H1 (cell line): ENCODE measurements around the gene SPTBN1. TPM values are rescaled to one million over a fixed set of nuclear protein-coding genes. Genes with fewer than 3 reads are reported as not detected.
A peak's percentile ranks its signal among the peaks of the same experiment; 100 is the strongest.

Source experiments
- CTCF ChIA-PET: fragments of 300-600 bp; sonication (Branson Sonifier 250); formaldehyde crosslinking; loops from one replicate; lab custom pipeline; 2021; ENCODE audit not compliant: partially characterized antibody; lab: Charles Lee
- POLR2A ChIA-PET: fragments of 300-600 bp; sonication (Branson Sonifier 250); formaldehyde crosslinking; loops from one replicate; lab custom pipeline; 2021; ENCODE audit warnings: inconsistent platforms; ENCODE audit not compliant: partially characterized antibody; lab: Charles Lee
- DNase-seq, 2 experiments: peaks; one replicate each; pipeline versions ENCODE4 v3.0.0 to v3.0.0-alpha.2; 2010 to 2022; ENCODE audit warnings: low spot score in 2 of 2, low read depth in 1 of 2, mixed read lengths in 1 of 2
- FAIRE-seq: peaks from 2 replicates; lab custom pipeline; 2011; peaks lifted over from hg19 to GRCh38; lab: Jason Lieb, UNC
- H2AFZ ChIP-seq: 2 replicates; pipeline ENCODE4 v1.8.1; 2012; ENCODE audit warnings: low read length, inconsistent platforms
- H2AK5ac ChIP-seq: 2 replicates; pipeline ENCODE4 v1.6.1; 2013; ENCODE audit warnings: low read depth, low read length
- H2BK120ac ChIP-seq: replicated peaks from 2 replicates; pipeline ENCODE3; 2013; ENCODE audit warnings: low read depth, low read length, inconsistent platforms
- H2BK12ac ChIP-seq: 2 replicates; pipeline ENCODE4 v1.6.1; 2013; ENCODE audit warnings: low read depth, low read length
- H2BK15ac ChIP-seq: 2 replicates; pipeline ENCODE4 v1.6.1; 2013; ENCODE audit warnings: low read length
- H2BK20ac ChIP-seq: 2 replicates; pipeline ENCODE4 v1.6.1; 2013; ENCODE audit warnings: low read length
- H2BK5ac ChIP-seq: 2 replicates; pipeline ENCODE4 v1.6.1; 2013; ENCODE audit warnings: low read depth, low read length
- H3K14ac ChIP-seq: 2 replicates; pipeline ENCODE4 v1.6.1; 2013; ENCODE audit warnings: inconsistent platforms; ENCODE audit not compliant: insufficient read length
- H3K18ac ChIP-seq: 2 replicates; pipeline ENCODE4 v1.6.1; 2013; ENCODE audit warnings: low read length; ENCODE audit errors: extremely low read depth
- H3K23ac ChIP-seq: 2 replicates; pipeline ENCODE4 v1.6.1; 2013; ENCODE audit warnings: inconsistent platforms; ENCODE audit not compliant: insufficient read length
- H3K23me2 ChIP-seq: 2 replicates; pipeline ENCODE4 v1.6.1; 2013; ENCODE audit warnings: low read depth, low read length
- H3K27ac ChIP-seq: 2 replicates; pipeline ENCODE4 v1.6.1; 2011; ENCODE audit warnings: low read depth, low read length, inconsistent platforms
- H3K27me3 ChIP-seq, 4 experiments: replicated peaks in 1 of 4; 1 replicate in 1 of 4; 2 replicates in 3 of 4; pipeline versions ENCODE4 v1.6.1 to v1.8.1; 2011 to 2013; ENCODE audit warnings: low read length in 3 of 4, mild to moderate bottlenecking in 3 of 4, inconsistent platforms in 2 of 4, mixed read lengths in 2 of 4, moderate library complexity in 1 of 4; ENCODE audit not compliant: control insufficient read depth in 3 of 4, insufficient read depth in 3 of 4; ENCODE audit errors: extremely low read depth in 1 of 4
- H3K36me3 ChIP-seq, 4 experiments: 2 replicates each; pipeline versions ENCODE4 v1.6.1 to v1.8.1; 2011 to 2013; ENCODE audit warnings: mild to moderate bottlenecking in 4 of 4, low read length in 3 of 4, moderate library complexity in 2 of 4, control low read depth in 1 of 4, inconsistent platforms in 1 of 4; ENCODE audit not compliant: insufficient read depth in 4 of 4, control insufficient read depth in 2 of 4
- H3K4ac ChIP-seq: replicated peaks from 2 replicates; pipeline ENCODE3; 2013; ENCODE audit warnings: low read length, low read depth, mixed read lengths, inconsistent platforms; ENCODE audit not compliant: insufficient read length
- H3K4me1 ChIP-seq, 4 experiments: replicated peaks in 1 of 4; 1 replicate in 1 of 4; 2 replicates in 3 of 4; pipeline versions ENCODE4 v1.6.1 to v1.8.1; 2011 to 2013; ENCODE audit warnings: low read length in 3 of 4, inconsistent platforms in 2 of 4, mixed read lengths in 1 of 4; ENCODE audit not compliant: insufficient read depth in 4 of 4, control insufficient read depth in 3 of 4
- H3K4me2 ChIP-seq, 2 experiments: 2 replicates each; pipeline versions ENCODE4 v1.6.1 to v1.8.1; 2011 to 2013; ENCODE audit warnings: low read depth in 2 of 2, low read length in 2 of 2, control low read depth in 1 of 2, inconsistent platforms in 1 of 2, mild to moderate bottlenecking in 1 of 2; ENCODE audit not compliant: insufficient read depth in 1 of 2
- H3K4me3 ChIP-seq, 4 experiments: fragments of 200-600, 300-600 bp in 1 of 4; sonication (generic), shearing (Covaris generic), sonication (Bioruptor Twin) in 1 of 4; 2 replicates each; pipeline versions ENCODE4 v1.5.1 to v1.8.1; 2011 to 2016; ENCODE audit warnings: low read length in 4 of 4, low read depth in 3 of 4, control low read depth in 2 of 4, inconsistent platforms in 2 of 4, mild to moderate bottlenecking in 2 of 4, mixed read lengths in 1 of 4, moderate library complexity in 1 of 4; ENCODE audit not compliant: insufficient read depth in 2 of 4; ENCODE audit errors: extremely low read depth in 1 of 4
- H3K56ac ChIP-seq: replicated peaks from 2 replicates; pipeline ENCODE3; 2013; ENCODE audit warnings: low read depth, mild to moderate bottlenecking, mixed read lengths, low read length, inconsistent platforms; ENCODE audit not compliant: insufficient read length
- H3K79me1 ChIP-seq: 2 replicates; pipeline ENCODE4 v1.6.1; 2013; ENCODE audit warnings: low read depth, low read length, control low read depth
- H3K79me2 ChIP-seq, 2 experiments: 2 replicates each; pipeline versions ENCODE4 v1.6.1 to v1.8.1; 2012 to 2013; ENCODE audit warnings: low read length in 2 of 2, mild to moderate bottlenecking in 2 of 2, inconsistent platforms in 1 of 2; ENCODE audit not compliant: insufficient read depth in 2 of 2, control insufficient read depth in 1 of 2
- H3K9ac ChIP-seq, 4 experiments: replicated peaks in 1 of 4; 1 replicate in 1 of 4; 2 replicates in 3 of 4; pipeline versions ENCODE4 v1.6.1 to v1.8.1; 2011 to 2013; ENCODE audit warnings: low read depth in 3 of 4, low read length in 3 of 4, control low read depth in 2 of 4, mild to moderate bottlenecking in 2 of 4, moderate library complexity in 2 of 4, inconsistent platforms in 1 of 4; ENCODE audit errors: extremely low read depth in 1 of 4
- H3K9me3 ChIP-seq, 2 experiments: 2 replicates each; pipeline versions ENCODE4 v1.6.1 to v1.8.1; 2012 to 2013; ENCODE audit warnings: mild to moderate bottlenecking in 2 of 2, moderate library complexity in 2 of 2, control low read depth in 1 of 2, inconsistent platforms in 1 of 2, low read depth in 1 of 2, low read length in 1 of 2, mixed read lengths in 1 of 2; ENCODE audit not compliant: insufficient read depth in 2 of 2
- H4K20me1 ChIP-seq, 2 experiments: replicated peaks in 1 of 2; 2 replicates each; pipeline versions ENCODE3 to v1.8.1; 2011 to 2013; ENCODE audit warnings: inconsistent platforms in 2 of 2, low read length in 2 of 2, mild to moderate bottlenecking in 1 of 2; ENCODE audit not compliant: insufficient read depth in 2 of 2, control insufficient read depth in 1 of 2
- H4K5ac ChIP-seq: 2 replicates; pipeline ENCODE4 v1.6.1; 2013; ENCODE audit warnings: low read length, low read depth, mixed read lengths, inconsistent platforms; ENCODE audit not compliant: insufficient read length
- H4K8ac ChIP-seq: 2 replicates; pipeline ENCODE4 v1.8.0; 2013; ENCODE audit warnings: mild to moderate bottlenecking, moderate library complexity, low read length, inconsistent platforms; ENCODE audit not compliant: insufficient read depth; ENCODE audit errors: extremely low read depth
- H4K91ac ChIP-seq: replicated peaks from 2 replicates; pipeline ENCODE3; 2013; ENCODE audit warnings: low read length, mixed read lengths, inconsistent platforms; ENCODE audit not compliant: insufficient read length
- CHD2 ChIP-seq: IDR thresholded peaks from 2 replicates; pipeline ENCODE4 v1.6.1; 2012; ENCODE audit warnings: low read length, improper control_type of control experiment
- CTCF ChIP-seq, 3 experiments: IDR thresholded peaks; 1 replicate in 2 of 3; 2 replicates in 1 of 3; pipeline versions ENCODE4 v1.5.1 to v1.6.1; 2011; ENCODE audit warnings: low read length in 3 of 3, mild to moderate bottlenecking in 3 of 3, inconsistent platforms in 2 of 3, low read depth in 1 of 3, moderate library complexity in 1 of 3; ENCODE audit not compliant: insufficient read depth in 1 of 3; ENCODE audit errors: control extremely low read depth in 1 of 3
- JUND ChIP-seq: IDR thresholded peaks from 2 replicates; pipeline ENCODE4 v1.6.1; 2011; ENCODE audit warnings: mild to moderate bottlenecking, improper control_type of control experiment, low read length
- POLR2A ChIP-seq, 2 experiments: IDR thresholded peaks; 1 replicate in 1 of 2; 2 replicates in 1 of 2; pipeline ENCODE4 v1.6.1; 2011; ENCODE audit warnings: low read depth in 2 of 2, low read length in 2 of 2, mild to moderate bottlenecking in 2 of 2; ENCODE audit errors: control extremely low read depth in 1 of 2
- SIRT6 ChIP-seq: IDR thresholded peaks from one replicate; pipeline ENCODE4 v1.7.1; 2012; ENCODE audit warnings: low read length, inconsistent platforms
- WGBS, 2 experiments: shearing (Covaris generic) in 1 of 2; methylation state at CpG; one replicate each; pipeline versions ENCODE4 v1.1.6 to v1.1.7; 2013 to 2015; ENCODE audit warnings: low lambda C conversion rate in 2 of 2, mixed read lengths in 2 of 2, inconsistent platforms in 1 of 2, low coverage in 1 of 2, missing lambda C conversion rate in 1 of 2; ENCODE audit not compliant: insufficient replicate concordance in 2 of 2, insufficient coverage in 1 of 2, insufficient read length in 1 of 2; ENCODE audit errors: extremely low coverage in 1 of 2, missing lambda C conversion rate in 1 of 2; 5-methylcytosine and 5-hydroxymethylcytosine counted together
- polyA plus RNA-seq, 7 experiments: library from polyadenylated mRNA; depleted of rRNA in 3 of 7; stranded (reverse) in 5 of 7; unstranded in 2 of 7; fragments of >200 nt in 5 of 7; fragments of 200-250 nt in 2 of 7; gene quantifications; 1 replicate in 5 of 7; 2 replicates in 1 of 7; 4 replicates in 1 of 7; pipeline versions ENCODE4 v1.2.1 to v1.2.3, GENCODE V29; 2011 to 2013; ENCODE audit warnings: missing spikeins in 2 of 7, mixed read lengths in 2 of 7
- total RNA-seq: library from RNA; stranded (reverse); fragmentation: NEBNext Ultra II Directional; extraction: Animal tissue kit (Norgen Biotek cat#: 25700); gene quantifications from 2 replicates; pipeline ENCODE4 v1.2.1, GENCODE V29; 2021

The SPTBN1 gene
- total and polyA plus RNA-seq, 2 of the 8 experiments (the other 6 are each of a cell fraction or from before 2014, with no cell fraction given) = 31.8 to 180 TPM

DNA sequence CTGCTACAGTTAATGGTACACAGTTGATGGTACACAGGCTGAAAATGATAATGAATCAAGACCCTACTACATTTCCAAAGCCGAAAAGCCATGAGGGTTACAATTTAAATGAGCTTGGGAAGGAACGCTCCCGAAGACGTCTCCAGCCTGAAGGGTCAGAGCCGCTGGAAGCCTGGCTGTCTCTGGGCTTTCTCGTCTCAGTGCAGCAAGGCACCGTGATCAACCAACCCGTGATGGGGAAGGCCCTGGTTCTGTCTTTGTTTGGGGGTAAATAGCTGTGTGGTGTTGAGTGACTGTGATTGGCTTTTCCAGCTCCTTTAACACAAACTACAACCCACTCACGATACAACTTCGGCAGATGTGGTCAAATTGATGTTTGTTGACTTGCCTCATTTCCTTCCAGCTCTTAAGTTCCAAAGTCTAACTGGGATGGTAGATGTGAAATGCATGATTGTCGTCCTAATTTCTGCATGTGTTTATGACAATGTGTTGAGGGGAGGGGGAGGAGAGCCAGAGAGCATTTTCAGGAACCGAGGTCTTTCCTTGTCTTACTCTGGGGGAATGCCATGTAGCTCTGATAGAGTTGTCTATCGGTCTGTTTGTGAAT, 207.4 kb downstream of the SPTBN1 start:
- Histone ChIP-seq H3K27me3 (no peaks in the 10 kb centered on the region), H2BK20ac (no peak overlapping the region), H3K4me1 (peaks cover 0 to 3% (median 0%) of the 10 kb centered on the region in 4 experiments; a peak in 3 of 7 replicates), H3K79me1 (no peaks in the 10 kb centered on the region), H3K4me2 (no peak overlapping the region), H4K5ac (no peak overlapping the region), H3K9ac (no peak overlapping the region), H3K27ac (no peak overlapping the region), H3K79me2 (no peaks in the 10 kb centered on the region), H3K23ac (no peak overlapping the region), H3K4me3 (no peak overlapping the region), H3K56ac (no peak overlapping the region), H2BK12ac (no peak overlapping the region), H3K23me2 (no peaks in the 10 kb centered on the region), H4K8ac (no peak overlapping the region), H3K18ac (no peak overlapping the region), H2BK15ac (no peak overlapping the region), H2BK120ac (no peak overlapping the region), H4K91ac (no peak overlapping the region), H2AK5ac (no peak overlapping the region), H3K14ac (no peak overlapping the region), H3K4ac (no peak overlapping the region), H2BK5ac (no peak overlapping the region), H2AFZ (no peak overlapping the region), H3K36me3 (peaks cover 32 to 81% (median 63%) of the 10 kb centered on the region in 4 experiments), H4K20me1 (peaks cover 2 to 7% of the 10 kb centered on the region in 2 experiments), H3K9me3 (no peaks in the 10 kb centered on the region)
- no peak for DNase-seq
- TF ChIP-seq CHD2 (no peak), JUND (no peak), SIRT6 (no peak), POLR2A (IDR thresholded peaks at IDR 0.05; ENCODE audit: control extremely low read depth in 1 of 2, low read depth in 2 of 2, low read length in 2 of 2) (0 out of 3 replicates have a peak, but pooled peaks of 1 of the 2 experiments have one; percentile 4), CTCF (IDR thresholded peaks at IDR 0.05; ENCODE audit: control extremely low read depth in 1 of 3, insufficient read depth in 1 of 3, low read depth in 1 of 3, low read length in 3 of 3) (no peak)
- ChIA-PET POLR2A (interaction anchor here (1.3 kb wide), 1 partner anchor 105 kb away, joined by 4 read pairs; no protein-coding TSS in a partner anchor), CTCF (interaction anchor here (0.5 to 9.5 kb wide), 14 partner anchors 7 to 1703 kb away, joined by 3 to 179 read pairs (median 15); no protein-coding TSS in a partner anchor)
- no peak for FAIRE-seq
- 92% methylated on average over 13 of the region's 13 CpGs; no CpG with 5 or more reads in 1 of the 2 experiments for WGBS, 2 experiments
